Vagina (tissue), 2 donors: Measurements from ENCODE around the gene GPR153. TPM values are rescaled to one million over a fixed set of nuclear protein-coding genes. Genes with fewer than 3 reads are reported as not detected.

Source experiments
- DNase-seq, 2 donors: peaks; one replicate each; pipeline ENCODE4 v3.0.0-alpha.2; 2017; ENCODE audit errors: extremely low spot score in 2 of 2
- H3K27ac ChIP-seq: fragments of 200-600 bp; sonication (generic); one replicate; pipeline ENCODE4 v1.5.1; 2019
- H3K27me3 ChIP-seq: fragments of 200-600 bp; sonication (generic); one replicate; pipeline ENCODE4 v1.5.1; 2019
- H3K36me3 ChIP-seq, 2 donors: fragments of 200-600 bp; sonication (generic); one replicate each; pipeline ENCODE4 v1.5.1; 2017 to 2019
- H3K4me1 ChIP-seq: fragments of 200-600 bp; sonication (generic); one replicate; pipeline ENCODE4 v1.5.1; 2019
- H3K4me3 ChIP-seq, 2 donors: fragments of 200-600 bp; sonication (generic); 1 replicate in 1 of 2; 2 replicates in 1 of 2; pipeline ENCODE4 v1.5.1; 2016 to 2019
- H3K9me3 ChIP-seq: fragments of 200-600 bp; sonication (generic); one replicate; pipeline ENCODE4 v1.5.1; 2019
- POLR2A ChIP-seq, 2 donors: fragments of 450-650 bp; IDR thresholded peaks; one replicate each; pipeline ENCODE4 v1.6.1; 2017; ENCODE audit warnings: antibody characterized with exemption in 2 of 2, mild to moderate bottlenecking in 2 of 2, moderate library complexity in 2 of 2
- POLR2AphosphoS5 ChIP-seq, 2 donors: sonication (generic); formaldehyde crosslinking; IDR thresholded peaks; one replicate each; pipeline ENCODE4 v1.9.0; 2017; ENCODE audit warnings: antibody characterized with exemption in 2 of 2, mild to moderate bottlenecking in 2 of 2, low read depth in 1 of 2; ENCODE audit not compliant: insufficient read depth in 1 of 2
- intact Hi-C: fragments of 100-400 bp; cut with DNase I; formaldehyde crosslinking; loops from one replicate; pipeline ENCODE4 v1.15.1; 2023
- total RNA-seq: library from RNA; depleted of rRNA; stranded (reverse); fragments of >200 nt; gene quantifications from one replicate; pipeline ENCODE4 v1.2.3, GENCODE V29; 2016
- TF ChIP-seq, protein P1 (sequence below), 3 experiments: fragments of 450-650 bp in 2 of 3; fragments of 200-600 bp in 1 of 3; sonication (generic) in 1 of 3; IDR thresholded peaks; one replicate each; pipeline ENCODE4 v1.5.1; 2017 to 2019; ENCODE audit warnings: antibody characterized with exemption in 3 of 3, mild to moderate bottlenecking in 2 of 3, moderate library complexity in 2 of 3

GPR153 gene
- total RNA-seq, 1 donor from 2014 or later = 11.5 TPM

GRCh38 chr1:6251233-6251632 lies 9.7 kb downstream of the GPR153 start:
- Histone ChIP-seq H3K9me3 (no peaks in the 10 kb centered on the region), H3K27ac (no peak overlapping the region), H3K4me3 (no peak overlapping the region), H3K4me1 (peaks cover 9% of the 10 kb centered on the region), H3K36me3 (peaks cover 0 to 12% of the 10 kb centered on the region in 2 donors), H3K27me3 (no peaks in the 10 kb centered on the region)
- TF ChIP-seq, protein P1, sequence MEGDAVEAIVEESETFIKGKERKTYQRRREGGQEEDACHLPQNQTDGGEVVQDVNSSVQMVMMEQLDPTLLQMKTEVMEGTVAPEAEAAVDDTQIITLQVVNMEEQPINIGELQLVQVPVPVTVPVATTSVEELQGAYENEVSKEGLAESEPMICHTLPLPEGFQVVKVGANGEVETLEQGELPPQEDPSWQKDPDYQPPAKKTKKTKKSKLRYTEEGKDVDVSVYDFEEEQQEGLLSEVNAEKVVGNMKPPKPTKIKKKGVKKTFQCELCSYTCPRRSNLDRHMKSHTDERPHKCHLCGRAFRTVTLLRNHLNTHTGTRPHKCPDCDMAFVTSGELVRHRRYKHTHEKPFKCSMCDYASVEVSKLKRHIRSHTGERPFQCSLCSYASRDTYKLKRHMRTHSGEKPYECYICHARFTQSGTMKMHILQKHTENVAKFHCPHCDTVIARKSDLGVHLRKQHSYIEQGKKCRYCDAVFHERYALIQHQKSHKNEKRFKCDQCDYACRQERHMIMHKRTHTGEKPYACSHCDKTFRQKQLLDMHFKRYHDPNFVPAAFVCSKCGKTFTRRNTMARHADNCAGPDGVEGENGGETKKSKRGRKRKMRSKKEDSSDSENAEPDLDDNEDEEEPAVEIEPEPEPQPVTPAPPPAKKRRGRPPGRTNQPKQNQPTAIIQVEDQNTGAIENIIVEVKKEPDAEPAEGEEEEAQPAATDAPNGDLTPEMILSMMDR (IDR thresholded peaks at IDR 0.05) = no peak
- TF ChIP-seq POLR2A (IDR thresholded peaks at IDR 0.05) = no peak
- no peak for TF ChIP-seq POLR2AphosphoS5 (IDR thresholded peaks at IDR 0.05; ENCODE audit: insufficient read depth in 1 of 2, low read depth in 1 of 2)
- intact Hi-C loops = no loop called here
- DNase-seq = no peak

- no peaks in the 10 kb centered on the region for H3K27me3 ChIP-seq
- no peaks in the 10 kb centered on the region for H3K9me3 ChIP-seq
These were observed 10.9 kb downstream of the GPR153 start for GRCh38 chr1:6249739-6250689.

GRCh38 chr1:6248932-6249738 lies 11.8 kb downstream of the GPR153 start:
- intact Hi-C loops = loop anchor here (5.0 to 10.0 kb wide), 3 partner anchors 98 to 186 kb away; no protein-coding TSS in a partner anchor
- Histone ChIP-seq H3K36me3 (peaks cover 0 to 8% of the 10 kb centered on the region in 2 donors), H3K4me1 (peaks cover 24% of the 10 kb centered on the region), H3K27ac (no peak overlapping the region), H3K4me3 (peak overlapping the region in 1 of 2 donors; percentile 39), H3K9me3 (no peaks in the 10 kb centered on the region), H3K27me3 (peaks cover 5% of the 10 kb centered on the region)
- no peak for DNase-seq
- TF ChIP-seq POLR2A (IDR thresholded peaks at IDR 0.05) = no peak
- TF ChIP-seq, protein P1 (IDR thresholded peaks at IDR 0.05) = no peak
- TF ChIP-seq POLR2AphosphoS5 (IDR thresholded peaks at IDR 0.05; ENCODE audit: insufficient read depth in 1 of 2, low read depth in 1 of 2) = peak in 1 of 2 donors; percentile 34

More at GRCh38 chr1:6249739-6250689, 10.9 kb downstream of the GPR153 start:
- intact Hi-C loops = loop anchor here (5.0 to 10.0 kb wide), 3 partner anchors 97 to 185 kb away; no protein-coding TSS in a partner anchor
- no peak for TF ChIP-seq POLR2AphosphoS5 (IDR thresholded peaks at IDR 0.05; ENCODE audit: insufficient read depth in 1 of 2, low read depth in 1 of 2)
- no peak for TF ChIP-seq POLR2A (IDR thresholded peaks at IDR 0.05)
- TF ChIP-seq, protein P1 (IDR thresholded peaks at IDR 0.05) = no peak
- Histone ChIP-seq H3K36me3 (peaks cover 0 to 12% of the 10 kb centered on the region in 2 donors), H3K27ac (no peak overlapping the region), H3K4me1 (peaks cover 22% of the 10 kb centered on the region), H3K4me3 (peak overlapping the region in 1 of 2 donors; percentile 39)
- no peak for DNase-seq

GRCh38 chr1:6248161-6248776 lies 12.6 kb downstream of the GPR153 start:
- Histone ChIP-seq H3K27ac (no peak overlapping the region), H3K9me3 (no peaks in the 10 kb centered on the region), H3K4me1 (peaks cover 24% of the 10 kb centered on the region), H3K36me3 (peaks cover 0 to 4% of the 10 kb centered on the region in 2 donors), H3K27me3 (peaks cover 13% of the 10 kb centered on the region), H3K4me3 (no peak overlapping the region)
- intact Hi-C loops = loop anchor here (5.0 to 10.0 kb wide), 3 partner anchors 99 to 187 kb away; no protein-coding TSS in a partner anchor
- DNase-seq = no peak
- TF ChIP-seq, protein P1 (IDR thresholded peaks at IDR 0.05) = no peak
- TF ChIP-seq POLR2A (IDR thresholded peaks at IDR 0.05) (no peak), POLR2AphosphoS5 (IDR thresholded peaks at IDR 0.05; ENCODE audit: insufficient read depth in 1 of 2, low read depth in 1 of 2) (no peak)
